GM23338 (cell line): ENCODE results near the gene NCK2.

Source experiments
- CTCF ChIP-seq, 2 experiments: fragments of 200-600 bp in 1 of 2; sonication (generic) in 1 of 2; conservative IDR thresholded peaks; 2 replicates each; pipeline versions ENCODE4 v1.5.1 to v1.6.1; 2016 to 2017; ENCODE audit warnings: antibody characterized with exemption in 2 of 2, low read depth in 2 of 2, mild to moderate bottlenecking in 2 of 2, moderate library complexity in 1 of 2
- POLR2AphosphoS5 ChIP-seq: IDR thresholded peaks from 2 replicates; pipeline ENCODE4 v1.6.1; 2016; ENCODE audit warnings: antibody characterized with exemption, low read depth

DNA sequence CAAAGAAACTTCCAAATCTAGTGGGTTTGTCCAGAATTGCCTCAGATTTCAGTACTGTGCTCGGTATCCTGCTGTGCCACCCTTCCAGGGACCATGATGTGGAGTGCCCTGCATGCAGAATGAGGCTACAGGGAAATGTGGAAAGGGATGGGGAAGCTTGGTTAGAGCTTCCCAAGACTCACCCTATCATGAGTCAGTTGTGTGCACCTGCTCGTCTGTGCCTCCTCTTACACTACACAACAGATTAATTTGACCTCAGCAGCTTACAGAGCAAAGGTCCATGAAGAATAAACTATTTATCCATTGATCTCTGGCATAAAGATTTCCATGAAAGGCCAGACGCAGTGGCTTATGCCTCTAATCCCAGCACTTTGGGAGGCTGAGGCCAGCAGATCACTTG, 21.3 kb upstream of the NCK2 start:
- TF ChIP-seq CTCF (conservative IDR thresholded peaks at IDR 0.05; ENCODE audit: low read depth in 2 of 2) (no peak), POLR2AphosphoS5 (no peak)
